Measurements from ENCODE around the gene ADSS2.
"Not testable (repeated sequence)": the region's sequence is repeated elsewhere in the genome, so short reads cannot be mapped to it uniquely, and the experiment has no call there.

ADSS2 gene

GRCh38 chr1:244451539-244451950 is at the start of gene ADSS2:
Gene ADSS2 (minus strand): TSS chr1:244451909. CDS start chr1:244451817, 92 bp downstream.
- Histone ChIP-seq H4K20me1 (peaks cover 39% of the 10 kb centered on the region), H3K9ac (peak within 1 kb of the TSS; percentile 97), H3K27ac (peak within 1 kb of the TSS; percentile 96), H3K27me3 (no peaks in the 10 kb centered on the region), H3K4me2 (peak within 1 kb of the TSS; percentile 93), H3K36me3 (peaks cover 11% of the 10 kb centered on the region), H3K9me3 (0 out of 2 replicates have a peak, but pooled peaks cover 7% of the 10 kb centered on the region), H3K4me1 (peaks cover 29% of the 10 kb centered on the region), H3K4me3 (peak within 1 kb of the TSS; percentile 99)
- no peak for TF ChIP-seq Cebpa-rat (IDR thresholded peaks at IDR 0.05)

GRCh38 chr1:244500515-244500914 is 48.8 kb upstream of the ADSS2 start:
- H3K36me3 ChIP-seq, H4K20me1 ChIP-seq, H3K27me3 ChIP-seq, H3K4me1 ChIP-seq, H3K9ac ChIP-seq, H3K4me3 ChIP-seq, H3K4me2 ChIP-seq, H3K27ac ChIP-seq: not testable (repeated sequence)
- H3K9me3 ChIP-seq = peaks cover 11% of the 10 kb centered on the region

- not testable (repeated sequence) for H3K9ac ChIP-seq, H3K4me3 ChIP-seq, H3K4me2 ChIP-seq, H3K27ac ChIP-seq, H3K4me1 ChIP-seq, H4K20me1 ChIP-seq, H3K27me3 ChIP-seq, H3K36me3 ChIP-seq
- peaks cover 11% of the 10 kb centered on the region for H3K9me3 ChIP-seq
Observed at GRCh38 chr1:244499484-244499883, 47.8 kb upstream of the ADSS2 start.

- Histone ChIP-seq H3K4me1 (no peaks in the 10 kb centered on the region), H3K4me2 (no peak overlapping the region), H3K9ac (no peak overlapping the region), H3K36me3 (no peaks in the 10 kb centered on the region), H4K20me1 (no peaks in the 10 kb centered on the region), H3K9me3 (peaks cover 11% of the 10 kb centered on the region), H3K4me3 (no peak overlapping the region), H3K27ac (no peak overlapping the region), H3K27me3 (no peaks in the 10 kb centered on the region)
- TF ChIP-seq Cebpa-rat (IDR thresholded peaks at IDR 0.05) = no peak
Observed at GRCh38 chr1:244497805-244498204, 46.1 kb upstream of the ADSS2 start.

- no peak overlapping the region for H3K4me3 ChIP-seq
- no peaks in the 10 kb centered on the region for H3K36me3 ChIP-seq
- H3K4me2 ChIP-seq = no peak overlapping the region
- H3K27ac ChIP-seq = no peak overlapping the region
- H3K4me1 ChIP-seq = no peaks in the 10 kb centered on the region
- no peaks in the 10 kb centered on the region for H3K27me3 ChIP-seq
- H3K9ac ChIP-seq = no peak overlapping the region
- no peaks in the 10 kb centered on the region for H4K20me1 ChIP-seq
- H3K9me3 ChIP-seq = peaks cover 11% of the 10 kb centered on the region
- no peak for TF ChIP-seq Cebpa-rat (IDR thresholded peaks at IDR 0.05)
Observed at GRCh38 chr1:244496186-244496585, 44.5 kb upstream of the ADSS2 start.

- TF ChIP-seq Cebpa-rat (IDR thresholded peaks at IDR 0.05) = no peak; the same call in 1 of the 2 replicates
- H3K4me1 ChIP-seq = no peaks in the 10 kb centered on the region
- H3K9me3 ChIP-seq = no peaks in the 10 kb centered on the region
Observed at GRCh38 chr1:244494653-244495052, 42.9 kb upstream of the ADSS2 start.

GRCh38 chr1:244484971-244485370 is 33.3 kb upstream of the ADSS2 start:
- H3K4me1 ChIP-seq, H3K27me3 ChIP-seq, H3K36me3 ChIP-seq, H4K20me1 ChIP-seq, H3K9ac ChIP-seq, H3K4me3 ChIP-seq, H3K9me3 ChIP-seq, H3K27ac ChIP-seq, H3K4me2 ChIP-seq: not testable (repeated sequence)

More at GRCh38 chr1:244494653-244495052, 42.9 kb upstream of the ADSS2 start:
- Histone ChIP-seq H3K9ac (no peak overlapping the region), H3K36me3 (no peaks in the 10 kb centered on the region), H3K4me3 (no peak overlapping the region), H3K27me3 (no peaks in the 10 kb centered on the region), H4K20me1 (no peaks in the 10 kb centered on the region), H3K4me2 (no peak overlapping the region), H3K27ac (no peak overlapping the region)

DNA sequence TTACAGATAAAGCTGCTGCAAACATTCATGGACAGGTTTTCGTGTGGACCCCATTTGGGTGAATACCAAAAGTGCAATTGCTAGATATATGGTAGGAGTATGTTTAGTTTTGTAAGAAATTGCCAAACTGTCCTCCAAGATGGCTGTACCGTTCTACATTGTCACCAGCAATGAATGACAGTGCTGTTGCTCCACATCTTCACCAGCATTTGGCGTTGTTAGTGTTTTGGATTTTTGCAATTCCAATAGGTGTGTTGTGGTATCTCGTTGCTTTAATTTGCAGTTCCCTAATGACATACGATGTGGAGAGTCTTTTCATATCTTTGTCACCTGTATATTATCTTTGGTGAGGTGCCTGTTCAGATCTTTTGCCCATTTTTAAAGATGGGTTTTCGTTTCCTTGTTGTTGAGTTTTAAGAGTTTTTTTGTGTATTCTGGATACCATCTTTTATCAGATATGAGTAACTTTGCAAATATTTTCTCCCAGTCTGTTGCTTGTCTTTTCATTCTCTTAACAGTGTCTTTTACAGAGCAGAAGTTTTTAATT is 21.4 kb upstream of the ADSS2 start:
- no peaks in the 10 kb centered on the region for H3K36me3 ChIP-seq
- H3K4me2 ChIP-seq = no peak overlapping the region
- H3K27ac ChIP-seq = no peak overlapping the region
- H3K9ac ChIP-seq = no peak overlapping the region
- H4K20me1 ChIP-seq = no peaks in the 10 kb centered on the region
- H3K27me3 ChIP-seq = no peaks in the 10 kb centered on the region
- no peak overlapping the region for H3K4me3 ChIP-seq
- no peaks in the 10 kb centered on the region for H3K4me1 ChIP-seq
- TF ChIP-seq Cebpa-rat (IDR thresholded peaks at IDR 0.05) = no peak
- no peaks in the 10 kb centered on the region for H3K9me3 ChIP-seq

- Histone ChIP-seq H3K4me3 (no peak overlapping the region), H3K27ac (no peak overlapping the region), H3K36me3 (no peaks in the 10 kb centered on the region), H4K20me1 (no peaks in the 10 kb centered on the region), H3K9ac (no peak overlapping the region), H3K4me1 (no peaks in the 10 kb centered on the region), H3K9me3 (no peaks in the 10 kb centered on the region), H3K4me2 (no peak overlapping the region), H3K27me3 (no peaks in the 10 kb centered on the region)
- no peak for TF ChIP-seq Cebpa-rat (IDR thresholded peaks at IDR 0.05)
Observed at GRCh38 chr1:244466724-244467123, 15.0 kb upstream of the ADSS2 start.

GRCh38 chr1:244461245-244462071 is 9.7 kb upstream of the ADSS2 start, which contains the start of gene CATSPERE:
Gene CATSPERE (plus strand): TSS chr1:244461273. CDS start chr1:244461430, 157 bp downstream.
- Histone ChIP-seq H3K4me1 (peaks cover 11% of the 10 kb centered on the region), H3K4me2 (peak within 1 kb of the TSS; percentile 64), H3K27ac (peak within 1 kb of the TSS; percentile 82), H3K4me3 (peak within 1 kb of the TSS; percentile 69), H3K9me3 (peaks cover 11% of the 10 kb centered on the region), H3K27me3 (no peaks in the 10 kb centered on the region), H3K36me3 (no peaks in the 10 kb centered on the region), H4K20me1 (no peaks in the 10 kb centered on the region), H3K9ac (peak within 1 kb of the TSS; percentile 76)
- no peak for TF ChIP-seq Cebpa-rat (IDR thresholded peaks at IDR 0.05)
